ENCODE measurements around the gene BOLA2B.

DNA sequence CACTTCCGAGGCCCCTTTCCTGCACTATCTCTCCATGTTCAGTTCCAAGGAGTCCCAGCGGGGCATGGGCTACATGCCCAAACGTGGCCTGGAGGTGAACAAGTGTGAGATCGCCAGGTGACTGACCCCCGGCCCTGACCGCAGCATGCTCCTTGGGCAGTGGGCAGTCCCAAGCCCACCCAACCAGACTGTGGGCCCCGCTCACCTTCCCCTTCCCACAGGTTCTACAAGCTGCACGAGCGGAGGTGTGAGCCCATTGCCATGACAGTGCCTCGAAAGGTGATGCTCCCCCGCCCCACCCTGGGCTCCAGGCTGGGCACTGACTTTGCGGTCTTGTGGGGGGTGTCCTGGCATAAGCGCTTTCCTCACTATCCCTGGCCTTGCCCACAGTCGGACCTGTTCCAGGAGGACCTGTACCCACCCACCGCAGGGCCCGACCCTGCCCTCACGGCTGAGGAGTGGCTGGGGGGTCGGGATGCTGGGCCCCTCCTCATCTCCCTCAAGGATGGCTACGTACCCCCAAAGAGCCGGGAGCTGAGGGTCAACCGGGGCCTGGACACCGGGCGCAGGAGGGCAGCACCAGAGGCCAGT is 5.4 kb downstream of the BOLA2B start:
- TF ChIP-seq POLR2AphosphoS5 (IDR thresholded peaks at IDR 0.05) (no peak), TAF1 (IDR thresholded peaks at IDR 0.05; ENCODE audit: low read depth) (no peak), EP300 (conservative IDR thresholded peaks at IDR 0.05; ENCODE audit: poor library complexity, severe bottlenecking) (no peak), RAD21 (conservative IDR thresholded peaks at IDR 0.05) (no peak)
- TF ChIP-seq, protein P1, sequence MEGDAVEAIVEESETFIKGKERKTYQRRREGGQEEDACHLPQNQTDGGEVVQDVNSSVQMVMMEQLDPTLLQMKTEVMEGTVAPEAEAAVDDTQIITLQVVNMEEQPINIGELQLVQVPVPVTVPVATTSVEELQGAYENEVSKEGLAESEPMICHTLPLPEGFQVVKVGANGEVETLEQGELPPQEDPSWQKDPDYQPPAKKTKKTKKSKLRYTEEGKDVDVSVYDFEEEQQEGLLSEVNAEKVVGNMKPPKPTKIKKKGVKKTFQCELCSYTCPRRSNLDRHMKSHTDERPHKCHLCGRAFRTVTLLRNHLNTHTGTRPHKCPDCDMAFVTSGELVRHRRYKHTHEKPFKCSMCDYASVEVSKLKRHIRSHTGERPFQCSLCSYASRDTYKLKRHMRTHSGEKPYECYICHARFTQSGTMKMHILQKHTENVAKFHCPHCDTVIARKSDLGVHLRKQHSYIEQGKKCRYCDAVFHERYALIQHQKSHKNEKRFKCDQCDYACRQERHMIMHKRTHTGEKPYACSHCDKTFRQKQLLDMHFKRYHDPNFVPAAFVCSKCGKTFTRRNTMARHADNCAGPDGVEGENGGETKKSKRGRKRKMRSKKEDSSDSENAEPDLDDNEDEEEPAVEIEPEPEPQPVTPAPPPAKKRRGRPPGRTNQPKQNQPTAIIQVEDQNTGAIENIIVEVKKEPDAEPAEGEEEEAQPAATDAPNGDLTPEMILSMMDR (IDR thresholded peaks at IDR 0.05; ENCODE audit: poor library complexity, severe bottlenecking) = no peak

Data from neural cell (in vitro differentiated cells).